Measurements from ENCODE around the gene CENPE. TPM values are rescaled to one million over a fixed set of nuclear protein-coding genes. Genes with fewer than 3 reads are reported as not detected.
"Not testable (repeated sequence)": the region's sequence is repeated elsewhere in the genome, so short reads cannot be mapped to it uniquely, and the experiment has no call there.

CENPE gene
- total and polyA plus RNA-seq, 2 donors, result 2.5 to 21.2 TPM

- WGBS, result 94% methylated on average over 9 of the region's 9 CpGs
- no peaks in the 10 kb centered on the region for H3K27me3 ChIP-seq (ENCODE audit: control insufficient read depth in 2 of 2, insufficient read depth in 1 of 2, low read length in 1 of 2)
- peaks cover 0 to 7% of the 10 kb centered on the region in 2 donors for H3K36me3 ChIP-seq (ENCODE audit: control insufficient read depth in 2 of 2, insufficient read depth in 2 of 2, low read length in 1 of 2)
- no peaks in the 10 kb centered on the region for H3K9me3 ChIP-seq (ENCODE audit: control insufficient read depth in 2 of 2, insufficient read depth in 1 of 2, low read length in 1 of 2)
- H3K4me1 ChIP-seq (ENCODE audit: control insufficient read depth in 2 of 2, insufficient read depth in 2 of 2, low read length in 2 of 2), result peaks cover 10 to 11% of the 10 kb centered on the region in 2 donors
- no peak for DNase-seq (ENCODE audit: low read depth in 6 of 9, low spot score in 9 of 9)
- H3K4me3 ChIP-seq (ENCODE audit: low read length in 2 of 2), result peak overlapping the region in 1 of 2 donors; percentile 86
- no peak overlapping the region for H3K27ac ChIP-seq (ENCODE audit: low read depth in 1 of 2, low read length in 1 of 2)
Measured at GRCh38 chr4:103199009-103199408, 866 bp upstream of the CENPE start.

GRCh38 chr4:103197765-103198110, 405 bp downstream of the CENPE start:
- Histone ChIP-seq H3K9me3 (ENCODE audit: control insufficient read depth in 2 of 2, insufficient read depth in 1 of 2, low read length in 1 of 2) (no peaks in the 10 kb centered on the region), H3K27me3 (ENCODE audit: control insufficient read depth in 2 of 2, insufficient read depth in 1 of 2, low read length in 1 of 2) (no peaks in the 10 kb centered on the region), H3K4me1 (ENCODE audit: control insufficient read depth in 2 of 2, insufficient read depth in 2 of 2, low read length in 2 of 2) (peaks cover 10 to 11% of the 10 kb centered on the region in 2 donors), H3K36me3 (ENCODE audit: control insufficient read depth in 2 of 2, insufficient read depth in 2 of 2, low read length in 1 of 2) (peaks cover 0 to 13% of the 10 kb centered on the region in 2 donors), H3K4me3 (ENCODE audit: low read length in 2 of 2) (peak overlapping the region; percentile 73 to 86), H3K27ac (ENCODE audit: low read depth in 1 of 2, low read length in 1 of 2) (peak overlapping the region in 1 of 2 donors; percentile 58)
- peak in 2 of 9 donors; percentile 1 to 34 for DNase-seq (ENCODE audit: low read depth in 6 of 9, low spot score in 9 of 9)
- WGBS, result 3% methylated on average over 9 of the region's 9 CpGs

GRCh38 chr4:103193457-103193856, 4.7 kb downstream of the CENPE start:
- no peak for DNase-seq (ENCODE audit: low read depth in 6 of 9, low spot score in 9 of 9)
- no peak overlapping the region for H3K4me3 ChIP-seq (ENCODE audit: low read length in 2 of 2)
- H3K4me1 ChIP-seq (ENCODE audit: control insufficient read depth in 2 of 2, insufficient read depth in 2 of 2, low read length in 2 of 2), result peaks cover 6 to 7% of the 10 kb centered on the region in 2 donors
- H3K27ac ChIP-seq (ENCODE audit: low read depth in 1 of 2, low read length in 1 of 2), result no peak overlapping the region
- no peaks in the 10 kb centered on the region for H3K9me3 ChIP-seq (ENCODE audit: control insufficient read depth in 2 of 2, insufficient read depth in 1 of 2, low read length in 1 of 2)
- H3K27me3 ChIP-seq (ENCODE audit: control insufficient read depth in 2 of 2, insufficient read depth in 1 of 2, low read length in 1 of 2), result no peaks in the 10 kb centered on the region
- peaks cover 5 to 22% of the 10 kb centered on the region in 2 donors for H3K36me3 ChIP-seq (ENCODE audit: control insufficient read depth in 2 of 2, insufficient read depth in 2 of 2, low read length in 1 of 2)
- 97% methylated on average over 2 of the region's 2 CpGs for WGBS

GRCh38 chr4:103171006-103171405, 27.1 kb downstream of the CENPE start:
- Histone ChIP-seq H3K36me3 (ENCODE audit: control insufficient read depth in 2 of 2, insufficient read depth in 2 of 2, low read length in 1 of 2) (peaks cover 12 to 43% of the 10 kb centered on the region in 2 donors), H3K9me3 (ENCODE audit: control insufficient read depth in 2 of 2, insufficient read depth in 1 of 2, low read length in 1 of 2) (no peaks in the 10 kb centered on the region), H3K4me1 (ENCODE audit: control insufficient read depth in 2 of 2, insufficient read depth in 2 of 2, low read length in 2 of 2) (no peaks in the 10 kb centered on the region), H3K4me3 (ENCODE audit: low read length in 2 of 2) (no peak overlapping the region), H3K27ac (ENCODE audit: low read depth in 1 of 2, low read length in 1 of 2) (no peak overlapping the region), H3K27me3 (ENCODE audit: control insufficient read depth in 2 of 2, insufficient read depth in 1 of 2, low read length in 1 of 2) (no peaks in the 10 kb centered on the region)
- no peak for DNase-seq (ENCODE audit: low read depth in 6 of 9, low spot score in 9 of 9)

GRCh38 chr4:103169750-103170149, 28.4 kb downstream of the CENPE start:
- not testable (repeated sequence) for H3K4me3 ChIP-seq (ENCODE audit: low read length in 2 of 2); H3K27ac ChIP-seq (ENCODE audit: low read depth in 1 of 2, low read length in 1 of 2); DNase-seq (ENCODE audit: low read depth in 6 of 9, low spot score in 9 of 9); H3K4me1 ChIP-seq (ENCODE audit: control insufficient read depth in 2 of 2, insufficient read depth in 2 of 2, low read length in 2 of 2); H3K9me3 ChIP-seq (ENCODE audit: control insufficient read depth in 2 of 2, insufficient read depth in 1 of 2, low read length in 1 of 2); H3K27me3 ChIP-seq (ENCODE audit: control insufficient read depth in 2 of 2, insufficient read depth in 1 of 2, low read length in 1 of 2)
- peaks cover 12 to 40% of the 10 kb centered on the region in 2 donors for H3K36me3 ChIP-seq (ENCODE audit: control insufficient read depth in 2 of 2, insufficient read depth in 2 of 2, low read length in 1 of 2)
- WGBS, result 98% methylated on average over 2 of the region's 2 CpGs

GRCh38 chr4:103168993-103169392, 29.1 kb downstream of the CENPE start:
- H3K27ac ChIP-seq (ENCODE audit: low read depth in 1 of 2, low read length in 1 of 2), result no peak overlapping the region
- H3K4me1 ChIP-seq (ENCODE audit: control insufficient read depth in 2 of 2, insufficient read depth in 2 of 2, low read length in 2 of 2), result no peaks in the 10 kb centered on the region
- H3K27me3 ChIP-seq (ENCODE audit: control insufficient read depth in 2 of 2, insufficient read depth in 1 of 2, low read length in 1 of 2), result no peaks in the 10 kb centered on the region
- DNase-seq (ENCODE audit: low read depth in 6 of 9, low spot score in 9 of 9), result no peak
- 99% methylated on average over 1 of the region's 1 CpG for WGBS
- peaks cover 12 to 40% of the 10 kb centered on the region in 2 donors for H3K36me3 ChIP-seq (ENCODE audit: control insufficient read depth in 2 of 2, insufficient read depth in 2 of 2, low read length in 1 of 2)
- H3K9me3 ChIP-seq (ENCODE audit: control insufficient read depth in 2 of 2, insufficient read depth in 1 of 2, low read length in 1 of 2), result no peaks in the 10 kb centered on the region
- no peak overlapping the region for H3K4me3 ChIP-seq (ENCODE audit: low read length in 2 of 2)

- WGBS, result 99% methylated on average over 2 of the region's 2 CpGs
- Histone ChIP-seq H3K27me3 (ENCODE audit: control insufficient read depth in 2 of 2, insufficient read depth in 1 of 2, low read length in 1 of 2) (no peaks in the 10 kb centered on the region), H3K4me1 (ENCODE audit: control insufficient read depth in 2 of 2, insufficient read depth in 2 of 2, low read length in 2 of 2) (no peaks in the 10 kb centered on the region), H3K27ac (ENCODE audit: low read depth in 1 of 2, low read length in 1 of 2) (no peak overlapping the region), H3K4me3 (ENCODE audit: low read length in 2 of 2) (no peak overlapping the region), H3K36me3 (ENCODE audit: control insufficient read depth in 2 of 2, insufficient read depth in 2 of 2, low read length in 1 of 2) (peaks cover 0 to 32% of the 10 kb centered on the region in 2 donors), H3K9me3 (ENCODE audit: control insufficient read depth in 2 of 2, insufficient read depth in 1 of 2, low read length in 1 of 2) (no peaks in the 10 kb centered on the region)
- no peak for DNase-seq (ENCODE audit: low read depth in 6 of 9, low spot score in 9 of 9)
Measured at GRCh38 chr4:103162176-103162575, 36.0 kb downstream of the CENPE start.

GRCh38 chr4:103158760-103159159, 39.4 kb downstream of the CENPE start:
- 90% methylated on average over 4 of the region's 4 CpGs for WGBS
- no peaks in the 10 kb centered on the region for H3K9me3 ChIP-seq (ENCODE audit: control insufficient read depth in 2 of 2, insufficient read depth in 1 of 2, low read length in 1 of 2)
- H3K27ac ChIP-seq (ENCODE audit: low read depth in 1 of 2, low read length in 1 of 2), result no peak overlapping the region
- peak in 1 of 9 donors; percentile 2 for DNase-seq (ENCODE audit: low read depth in 6 of 9, low spot score in 9 of 9)
- no peak overlapping the region for H3K4me3 ChIP-seq (ENCODE audit: low read length in 2 of 2)
- no peaks in the 10 kb centered on the region for H3K27me3 ChIP-seq (ENCODE audit: control insufficient read depth in 2 of 2, insufficient read depth in 1 of 2, low read length in 1 of 2)
- peaks cover 0 to 50% of the 10 kb centered on the region in 2 donors for H3K36me3 ChIP-seq (ENCODE audit: control insufficient read depth in 2 of 2, insufficient read depth in 2 of 2, low read length in 1 of 2)
- no peaks in the 10 kb centered on the region for H3K4me1 ChIP-seq (ENCODE audit: control insufficient read depth in 2 of 2, insufficient read depth in 2 of 2, low read length in 2 of 2)

- no peak for DNase-seq (ENCODE audit: low read depth in 6 of 9, low spot score in 9 of 9)
- H3K4me1 ChIP-seq (ENCODE audit: control insufficient read depth in 2 of 2, insufficient read depth in 2 of 2, low read length in 2 of 2), result no peaks in the 10 kb centered on the region
- WGBS, result 96% methylated on average over 3 of the region's 3 CpGs
- H3K27ac ChIP-seq (ENCODE audit: low read depth in 1 of 2, low read length in 1 of 2), result no peak overlapping the region
- no peaks in the 10 kb centered on the region for H3K9me3 ChIP-seq (ENCODE audit: control insufficient read depth in 2 of 2, insufficient read depth in 1 of 2, low read length in 1 of 2)
- peaks cover 0 to 49% of the 10 kb centered on the region in 2 donors for H3K36me3 ChIP-seq (ENCODE audit: control insufficient read depth in 2 of 2, insufficient read depth in 2 of 2, low read length in 1 of 2)
- H3K27me3 ChIP-seq (ENCODE audit: control insufficient read depth in 2 of 2, insufficient read depth in 1 of 2, low read length in 1 of 2), result no peaks in the 10 kb centered on the region
- no peak overlapping the region for H3K4me3 ChIP-seq (ENCODE audit: low read length in 2 of 2)
Measured at GRCh38 chr4:103156106-103156505, 42.0 kb downstream of the CENPE start.

- Histone ChIP-seq H3K27ac (ENCODE audit: low read depth in 1 of 2, low read length in 1 of 2) (no peak overlapping the region), H3K4me3 (ENCODE audit: low read length in 2 of 2) (no peak overlapping the region), H3K27me3 (ENCODE audit: control insufficient read depth in 2 of 2, insufficient read depth in 1 of 2, low read length in 1 of 2) (no peaks in the 10 kb centered on the region), H3K4me1 (ENCODE audit: control insufficient read depth in 2 of 2, insufficient read depth in 2 of 2, low read length in 2 of 2) (no peaks in the 10 kb centered on the region), H3K36me3 (ENCODE audit: control insufficient read depth in 2 of 2, insufficient read depth in 2 of 2, low read length in 1 of 2) (peaks cover 0 to 72% of the 10 kb centered on the region in 2 donors), H3K9me3 (ENCODE audit: control insufficient read depth in 2 of 2, insufficient read depth in 1 of 2, low read length in 1 of 2) (no peaks in the 10 kb centered on the region)
- 98% methylated on average over 3 of the region's 3 CpGs for WGBS
- DNase-seq (ENCODE audit: low read depth in 6 of 9, low spot score in 9 of 9), result no peak
Measured at GRCh38 chr4:103152381-103152780, 45.8 kb downstream of the CENPE start.

Measured in thymus (tissue), 11 donors.